HG03378 (cell line): ENCODE results near the gene KCNMA1.

Experiments
- ATAC-seq: cut with Tn5 transposase; IDR thresholded peaks from one replicate; pipeline ENCODE4 v1.9.1; 2021; ENCODE audit warnings: mild to moderate bottlenecking, moderate library complexity; ENCODE audit not compliant: unreplicated experiment

The KCNMA1 gene

GRCh38 chr10:77513781-77514331 is 123.8 kb downstream of the KCNMA1 start:
- ATAC-seq = no peak

GRCh38 chr10:77513220-77513619 is 124.4 kb downstream of the KCNMA1 start:
- no peak for ATAC-seq

GRCh38 chr10:77512219-77512578 is 125.4 kb downstream of the KCNMA1 start:
- ATAC-seq = no peak

GRCh38 chr10:77511498-77512218 is 126.0 kb downstream of the KCNMA1 start:
- ATAC-seq = no peak

- ATAC-seq = no peak
Observed at GRCh38 chr10:77510695-77511094, 126.9 kb downstream of the KCNMA1 start.

GRCh38 chr10:77510294-77510693 is 127.3 kb downstream of the KCNMA1 start:
- ATAC-seq = no peak

- no peak for ATAC-seq
Observed at GRCh38 chr10:77509391-77509790, 128.2 kb downstream of the KCNMA1 start.

- ATAC-seq = no peak
Observed at GRCh38 chr10:77507291-77507880, 130.2 kb downstream of the KCNMA1 start.

- ATAC-seq = no peak
Observed at GRCh38 chr10:77506517-77507200, 130.9 kb downstream of the KCNMA1 start.

GRCh38 chr10:77505431-77506334 is 131.9 kb downstream of the KCNMA1 start:
- no peak for ATAC-seq

- no peak for ATAC-seq
Observed at GRCh38 chr10:77504873-77505257, 132.7 kb downstream of the KCNMA1 start.

- no peak for ATAC-seq
Observed at GRCh38 chr10:77504196-77504872, 133.3 kb downstream of the KCNMA1 start.

- no peak for ATAC-seq
Observed at GRCh38 chr10:77501846-77502261, 135.8 kb downstream of the KCNMA1 start.

- peak; percentile 15 for ATAC-seq
Observed at GRCh38 chr10:77501152-77501845, 136.3 kb downstream of the KCNMA1 start.

- peak; percentile 78 for ATAC-seq
Observed at GRCh38 chr10:77500754-77501151, 136.9 kb downstream of the KCNMA1 start.

- ATAC-seq = no peak
Observed at GRCh38 chr10:77498829-77499228, 138.8 kb downstream of the KCNMA1 start.

GRCh38 chr10:77498210-77498609 is 139.4 kb downstream of the KCNMA1 start:
- no peak for ATAC-seq

- ATAC-seq = no peak
Observed at GRCh38 chr10:77497748-77498147, 139.9 kb downstream of the KCNMA1 start.

GRCh38 chr10:77496941-77497420 is 140.6 kb downstream of the KCNMA1 start:
- no peak for ATAC-seq
